GM12878 (cell line): ENCODE results near the gene PRDM16. TPM values are rescaled to one million over a fixed set of nuclear protein-coding genes. Genes with fewer than 3 reads are reported as not detected.

Experiments used
- ATAC-seq: fragments of 200-7000 bp; cut with Tn5 transposase; 3 replicates; pipeline ENCODE4 v1.9.1; 2020; ENCODE audit warnings: mild to moderate bottlenecking, moderate library complexity
- BruUV-seq: library from RNA; stranded (reverse); fragments of 400-500 nt; replicated peaks from 2 replicates; lab custom pipeline; 2021; lab: Mats Ljungman, UMichigan
- CTCF ChIA-PET: fragments of 300-600 bp; sonication (Branson Sonifier 250); formaldehyde crosslinking; extraction: SDS; loops from one replicate; lab custom pipeline; 2021; ENCODE audit warnings: inconsistent platforms; lab: Yijun Ruan, JAX
- POLR2A ChIA-PET: fragments of 350-600 bp; formaldehyde crosslinking; extraction: SDS; loops from one replicate; lab custom pipeline; 2021; ENCODE audit warnings: inconsistent platforms; lab: Charles Lee
- RAD21 ChIA-PET: fragments of 300-600 bp; sonication (Branson Sonifier 250); formaldehyde crosslinking; loops from one replicate; lab custom pipeline; 2023; ENCODE audit warnings: antibody characterized with exemption; ENCODE audit not compliant: unreplicated experiment; lab: Charles Lee
- SMC1A ChIA-PET: fragments of 300-600 bp; sonication (Branson Sonifier 250); formaldehyde crosslinking; loops from one replicate; lab custom pipeline; 2023; ENCODE audit not compliant: unreplicated experiment, uncharacterized antibody; lab: Charles Lee
- DNase-seq: peaks from one replicate; pipeline ENCODE4 v3.0.0-alpha.2; 2011; ENCODE audit warnings: low read depth, low spot score
- FAIRE-seq: peaks from 3 replicates; lab custom pipeline; 2011; peaks lifted over from hg19 to GRCh38; lab: Jason Lieb, UNC
- H2AFZ ChIP-seq: 2 replicates; pipeline ENCODE4 v1.6.0; 2011; ENCODE audit warnings: low read depth, low read length, control low read depth; ENCODE audit not compliant: control insufficient read depth
- H3K27ac ChIP-seq: 2 replicates; pipeline ENCODE4 v1.5.1; 2011; ENCODE audit warnings: control low read depth; ENCODE audit not compliant: control insufficient read depth, insufficient read depth
- H3K27me3 ChIP-seq, 2 experiments: replicated peaks in 1 of 2; 2 replicates each; pipeline versions ENCODE4 v1.6.0 to v1.6.1; 2011; ENCODE audit warnings: low read length in 1 of 2; ENCODE audit not compliant: control insufficient read depth in 2 of 2, insufficient read depth in 2 of 2
- H3K36me3 ChIP-seq, 2 experiments: 2 replicates each; pipeline ENCODE4 v1.5.1; 2011; ENCODE audit warnings: low read length in 1 of 2; ENCODE audit not compliant: control insufficient read depth in 2 of 2, insufficient read depth in 2 of 2
- H3K4me1 ChIP-seq: 2 replicates; pipeline ENCODE4 v1.6.1; 2011; ENCODE audit warnings: mild to moderate bottlenecking, low read length, moderate library complexity, mixed read lengths; ENCODE audit not compliant: control insufficient read depth, insufficient read depth
- H3K4me2 ChIP-seq: 2 replicates; pipeline ENCODE4 v1.6.0; 2011; ENCODE audit warnings: control low read depth; ENCODE audit not compliant: control insufficient read depth, insufficient read depth
- H3K4me3 ChIP-seq: fragments of 200-600 bp; sonication (generic); 2 replicates; pipeline ENCODE4 v1.5.1; 2016
- H3K79me2 ChIP-seq: 2 replicates; pipeline ENCODE4 v1.6.0; 2011; ENCODE audit warnings: low read length; ENCODE audit not compliant: control insufficient read depth, insufficient read depth
- H3K9ac ChIP-seq: 2 replicates; pipeline ENCODE4 v1.8.0; 2011; ENCODE audit warnings: low read length, control low read depth, mixed read lengths; ENCODE audit not compliant: control insufficient read depth, insufficient read depth
- H3K9me3 ChIP-seq: replicated peaks from 3 replicates; pipeline ENCODE4 v1.5.1; 2011; ENCODE audit warnings: mild to moderate bottlenecking, low read length; ENCODE audit not compliant: control insufficient read depth, insufficient read depth
- H4K20me1 ChIP-seq: 2 replicates; pipeline ENCODE4 v1.6.0; 2011; ENCODE audit not compliant: control insufficient read depth, insufficient read depth
- FOXK2 ChIP-seq: fragments of 450-650 bp; IDR thresholded peaks from 2 replicates; pipeline ENCODE4 v1.6.1; 2017; ENCODE audit warnings: mild to moderate bottlenecking, moderate library complexity
- IRF4 ChIP-seq: IDR thresholded peaks from 2 replicates; pipeline ENCODE4 v1.6.1; 2011; ENCODE audit warnings: low read depth, low read length
- MEF2A ChIP-seq: IDR thresholded peaks from 2 replicates; pipeline ENCODE4 v1.6.1; 2011; ENCODE audit warnings: low read depth, mild to moderate bottlenecking, low read length, moderate library complexity; ENCODE audit not compliant: insufficient read depth
- NFIC ChIP-seq: IDR thresholded peaks from 2 replicates; pipeline ENCODE4 v1.6.1; 2012; ENCODE audit warnings: low read depth, mild to moderate bottlenecking, inconsistent platforms, low read length, moderate library complexity
- RAD21 ChIP-seq: IDR thresholded peaks from 2 replicates; pipeline ENCODE4 v1.6.1; 2011; ENCODE audit warnings: mild to moderate bottlenecking, low read depth, low read length, moderate library complexity; ENCODE audit not compliant: insufficient read depth
- SREBF2 ChIP-seq: IDR thresholded peaks from 2 replicates; pipeline ENCODE4 v1.6.1; 2012; ENCODE audit warnings: mild to moderate bottlenecking, low read length
- TCF7 ChIP-seq: IDR thresholded peaks from 2 replicates; pipeline ENCODE4 v1.6.1; 2014; ENCODE audit warnings: antibody characterized with exemption, borderline replicate concordance
- WGBS: methylation state at CpG from one replicate; pipeline ENCODE4 v1.1.6; 2016; ENCODE audit warnings: low lambda C conversion rate; ENCODE audit not compliant: insufficient replicate concordance, insufficient coverage; ENCODE audit errors: missing lambda C conversion rate; 5-methylcytosine and 5-hydroxymethylcytosine counted together
- in situ Hi-C: fragments of 300-500 bp; cut with MboI; formaldehyde crosslinking; loops from 9 replicates; pipeline ENCODE4 v1.14.3; 2018; ENCODE audit warnings: mixed read lengths
- intact Hi-C: fragments of 100-400 bp; cut with micrococcal nuclease; formaldehyde crosslinking; loops from one replicate; pipeline ENCODE4 v1.14.2; 2022; ENCODE audit not compliant: unreplicated experiment
- polyA plus RNA-seq, 11 experiments: library from polyadenylated mRNA; depleted of rRNA in 4 of 11; unstranded in 6 of 11; stranded (reverse) in 5 of 11; fragments of >200 nt; fragmentation: Nextera tagmentation in 4 of 11; fragmentation: Illumina TruSeq in 1 of 11; extraction: Ambion mirVana in 4 of 11; extraction: Trizol in 1 of 11; gene quantifications; 1 replicate in 1 of 11; 2 replicates in 10 of 11; pipeline versions ENCODE4 v1.2.1 to v1.2.3, GENCODE V29; 2011 to 2016; ENCODE audit warnings: inconsistent platforms in 2 of 11, missing spikeins in 2 of 11, low read depth in 1 of 11
- total RNA-seq, 4 experiments: library from RNA; depleted of rRNA in 3 of 4; stranded (reverse); fragments of >200 nt in 3 of 4; fragmentation: Illumina TruSeq in 1 of 4; extraction: Trizol in 1 of 4; gene quantifications; 2 replicates each; pipeline versions ENCODE4 v1.2.1 to v1.2.3, GENCODE V29; 2013 to 2021
- TF ChIP-seq, protein P1 (sequence below): IDR thresholded peaks from 2 replicates; pipeline ENCODE4 v1.6.1; 2012; ENCODE audit warnings: low read length, inconsistent platforms
- TF ChIP-seq, protein P2 (sequence below): fragments of 450-650 bp; IDR thresholded peaks from 2 replicates; pipeline ENCODE4 v1.6.1; 2017; ENCODE audit warnings: mild to moderate bottlenecking, low read depth, inconsistent platforms; ENCODE audit not compliant: poor library complexity, severe bottlenecking

The PRDM16 gene
- total and polyA plus RNA-seq, 10 of the 15 experiments (the other 5 are each of a cell fraction or from before 2014, with no cell fraction given) = 0.03 TPM; not detected in 9

DNA sequence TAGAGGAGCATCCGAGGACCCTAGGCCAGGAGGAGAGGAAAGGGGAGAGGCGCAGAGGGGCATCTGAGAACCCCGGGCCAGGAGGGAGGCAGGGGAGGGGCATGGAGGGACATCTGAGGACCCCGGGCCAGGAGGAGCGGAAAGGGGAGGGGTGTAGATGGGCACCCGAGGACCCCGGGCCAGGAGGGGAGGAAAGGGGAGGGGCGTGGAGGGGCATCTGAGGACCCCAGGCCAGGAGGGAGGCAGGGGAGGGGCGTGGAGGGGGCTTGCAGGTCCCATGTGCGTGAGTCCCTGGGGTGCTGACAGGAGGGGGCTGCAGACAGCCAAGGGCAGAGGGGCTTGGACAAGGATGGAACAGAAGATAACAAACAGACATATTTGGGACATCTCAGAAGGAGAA is 195.5 kb downstream of the PRDM16 start:
- Histone ChIP-seq H3K4me2 (no peak overlapping the region), H2AFZ (no peak overlapping the region), H3K4me1 (no peaks in the 10 kb centered on the region), H3K27me3 (no peaks in the 10 kb centered on the region), H3K9ac (no peak overlapping the region), H3K9me3 (no peaks in the 10 kb centered on the region; the same call in 2 of the 3 replicates), H3K4me3 (no peak overlapping the region), H3K27ac (no peak overlapping the region), H4K20me1 (no peaks in the 10 kb centered on the region)
- BruUV-seq = no TSS peak
- in situ Hi-C loops = no loop called here
- 33% methylated on average over 4 of the region's 10 CpGs for WGBS
- CTCF ChIA-PET = no interaction called here
- DNase-seq = no peak
- SMC1A ChIA-PET = no interaction called here
- no peak for TF ChIP-seq FOXK2
- TF ChIP-seq IRF4 = no peak
- TF ChIP-seq, all 136 proteins: peak for 0
- RAD21 ChIA-PET = no interaction called here
- POLR2A ChIA-PET = no interaction called here
- Histone ChIP-seq H3K36me3 (no peaks in the 10 kb centered on the region), H3K79me2 (no peaks in the 10 kb centered on the region)
- FAIRE-seq = no peak
- intact Hi-C loops = no loop called here
- ATAC-seq = no peak

DNA sequence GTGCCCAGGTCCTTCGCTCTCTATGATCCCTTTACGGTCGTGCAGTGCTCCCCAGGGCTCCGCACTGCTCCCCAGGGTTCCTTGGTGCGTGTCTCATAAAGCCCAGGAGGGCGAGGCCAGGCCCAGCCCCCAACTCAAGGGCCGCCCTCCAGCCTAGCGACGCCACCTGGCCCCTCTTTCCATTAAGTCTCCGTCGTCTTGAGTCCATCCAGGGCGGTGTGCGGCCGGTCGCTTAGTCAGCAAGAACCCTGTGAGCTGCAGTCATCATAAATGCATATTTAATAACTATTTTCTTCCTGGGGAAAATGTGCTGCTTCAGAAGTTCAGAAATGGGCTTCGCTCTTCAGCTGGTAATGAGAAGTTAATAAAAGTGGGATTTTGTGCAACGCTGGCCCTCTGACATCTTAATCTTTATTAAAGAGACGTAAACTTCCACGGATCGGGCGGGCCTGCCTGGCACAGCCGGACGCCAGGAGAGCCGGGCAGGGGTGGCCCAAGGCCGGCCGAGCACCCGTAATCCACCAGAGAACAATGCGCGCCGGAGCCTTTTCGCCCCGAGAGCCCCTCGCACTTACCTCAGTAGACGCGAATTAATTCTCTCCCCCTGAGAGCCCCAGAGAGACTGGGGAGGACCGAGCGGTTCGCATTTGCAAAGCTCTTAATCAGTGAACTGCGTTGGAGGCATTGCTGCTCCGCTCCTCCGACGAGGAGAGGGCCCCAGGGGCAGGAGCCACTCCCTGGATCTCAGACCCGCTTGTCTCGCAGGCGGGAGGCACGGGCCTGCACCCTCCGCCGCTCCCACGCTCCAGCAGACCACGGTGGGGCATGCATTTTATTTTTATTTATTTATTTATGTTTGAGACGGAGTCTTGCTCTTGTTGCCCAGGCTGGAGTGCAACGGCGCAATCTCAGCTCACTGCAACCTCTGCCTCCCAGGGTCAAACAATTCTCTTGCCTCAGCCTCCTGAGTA is 197.1 kb downstream of the PRDM16 start:
- no TSS peak for BruUV-seq
- Histone ChIP-seq H3K27ac (no peak overlapping the region), H3K4me3 (no peak overlapping the region), H3K4me2 (no peak overlapping the region), H3K79me2 (no peaks in the 10 kb centered on the region), H4K20me1 (no peaks in the 10 kb centered on the region), H3K36me3 (no peaks in the 10 kb centered on the region), H3K9ac (no peak overlapping the region), H3K27me3 (no peaks in the 10 kb centered on the region), H3K9me3 (no peaks in the 10 kb centered on the region; the same call in 2 of the 3 replicates), H2AFZ (no peak overlapping the region), H3K4me1 (no peaks in the 10 kb centered on the region)
- ChIA-PET POLR2A (no interaction called here), SMC1A (no interaction called here), RAD21 (no interaction called here), CTCF (no interaction called here)
- no peak for FAIRE-seq
- ATAC-seq = no peak
- no peak for DNase-seq
- intact Hi-C loops (no loop called here), in situ Hi-C loops (no loop called here)
- TF ChIP-seq, protein P1, sequence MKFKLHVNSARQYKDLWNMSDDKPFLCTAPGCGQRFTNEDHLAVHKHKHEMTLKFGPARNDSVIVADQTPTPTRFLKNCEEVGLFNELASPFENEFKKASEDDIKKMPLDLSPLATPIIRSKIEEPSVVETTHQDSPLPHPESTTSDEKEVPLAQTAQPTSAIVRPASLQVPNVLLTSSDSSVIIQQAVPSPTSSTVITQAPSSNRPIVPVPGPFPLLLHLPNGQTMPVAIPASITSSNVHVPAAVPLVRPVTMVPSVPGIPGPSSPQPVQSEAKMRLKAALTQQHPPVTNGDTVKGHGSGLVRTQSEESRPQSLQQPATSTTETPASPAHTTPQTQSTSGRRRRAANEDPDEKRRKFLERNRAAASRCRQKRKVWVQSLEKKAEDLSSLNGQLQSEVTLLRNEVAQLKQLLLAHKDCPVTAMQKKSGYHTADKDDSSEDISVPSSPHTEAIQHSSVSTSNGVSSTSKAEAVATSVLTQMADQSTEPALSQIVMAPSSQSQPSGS = no peak
- no peak for TF ChIP-seq TCF7
- TF ChIP-seq, protein P2, sequence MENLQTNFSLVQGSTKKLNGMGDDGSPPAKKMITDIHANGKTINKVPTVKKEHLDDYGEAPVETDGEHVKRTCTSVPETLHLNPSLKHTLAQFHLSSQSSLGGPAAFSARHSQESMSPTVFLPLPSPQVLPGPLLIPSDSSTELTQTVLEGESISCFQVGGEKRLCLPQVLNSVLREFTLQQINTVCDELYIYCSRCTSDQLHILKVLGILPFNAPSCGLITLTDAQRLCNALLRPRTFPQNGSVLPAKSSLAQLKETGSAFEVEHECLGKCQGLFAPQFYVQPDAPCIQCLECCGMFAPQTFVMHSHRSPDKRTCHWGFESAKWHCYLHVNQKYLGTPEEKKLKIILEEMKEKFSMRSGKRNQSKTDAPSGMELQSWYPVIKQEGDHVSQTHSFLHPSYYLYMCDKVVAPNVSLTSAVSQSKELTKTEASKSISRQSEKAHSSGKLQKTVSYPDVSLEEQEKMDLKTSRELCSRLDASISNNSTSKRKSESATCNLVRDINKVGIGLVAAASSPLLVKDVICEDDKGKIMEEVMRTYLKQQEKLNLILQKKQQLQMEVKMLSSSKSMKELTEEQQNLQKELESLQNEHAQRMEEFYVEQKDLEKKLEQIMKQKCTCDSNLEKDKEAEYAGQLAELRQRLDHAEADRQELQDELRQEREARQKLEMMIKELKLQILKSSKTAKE = no peak
- TF ChIP-seq NFIC = no peak
- TF ChIP-seq MEF2A = no peak
- no peak for TF ChIP-seq SREBF2
- no peak for TF ChIP-seq RAD21
- WGBS = 73% methylated on average over 50 of the region's 53 CpGs
